Stimulated activated CD8-positive, alpha-beta memory T cell treated with anti-CD3 and anti-CD28 coated beads, Interleukin-2, amount 100 ng/mL, for 1 hour (primary cell): ENCODE results near the gene CDC42SE2.
"Not testable (repeated sequence)": the region's sequence is repeated elsewhere in the genome, so short reads cannot be mapped to it uniquely, and the experiment has no call there.

Source experiments
- DNase-seq, 2 donors: peaks; one replicate each; pipeline ENCODE4 v3.0.0-alpha.2; 2020; ENCODE audit warnings: low read depth in 2 of 2

Gene CDC42SE2

DNA sequence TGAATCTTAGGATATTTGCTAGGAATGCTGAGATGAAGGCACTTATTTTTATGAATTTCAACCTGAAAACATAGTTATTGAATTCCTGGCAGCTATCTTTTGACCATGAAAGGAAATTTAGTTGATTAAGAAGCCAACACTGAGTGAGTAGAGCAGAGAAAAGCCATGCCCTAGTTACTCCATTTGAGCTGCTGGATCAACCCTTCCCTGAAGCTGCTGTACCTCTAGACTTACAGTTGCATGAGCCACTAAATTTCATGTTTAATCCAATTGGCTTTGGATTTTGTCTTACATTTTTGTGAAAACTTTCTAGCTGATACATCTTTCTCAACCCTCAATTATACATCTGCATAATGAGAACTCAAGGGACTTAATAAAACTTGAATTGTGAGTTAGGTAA is 54.6 kb downstream of the CDC42SE2 start:
- no peak for DNase-seq

DNA sequence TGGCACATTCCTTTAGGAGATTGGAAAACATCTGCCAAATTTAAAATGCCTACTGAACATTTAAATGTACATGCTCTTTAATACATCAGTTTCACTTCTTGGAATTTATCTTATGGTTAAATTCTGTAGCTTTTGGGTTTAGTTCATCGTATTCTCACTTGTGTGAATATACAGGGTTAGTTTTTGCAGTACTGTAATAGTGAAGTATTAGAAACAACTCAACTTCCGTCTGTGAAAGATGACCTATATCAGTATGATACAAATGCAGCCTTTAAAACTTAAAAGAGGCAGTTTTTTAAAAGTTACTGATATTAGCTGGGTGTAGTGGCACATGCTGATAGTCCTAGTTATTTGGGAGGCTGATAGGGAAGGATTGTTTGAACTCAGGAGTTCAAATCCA is 57.2 kb downstream of the CDC42SE2 start:
- no peak for DNase-seq

DNA sequence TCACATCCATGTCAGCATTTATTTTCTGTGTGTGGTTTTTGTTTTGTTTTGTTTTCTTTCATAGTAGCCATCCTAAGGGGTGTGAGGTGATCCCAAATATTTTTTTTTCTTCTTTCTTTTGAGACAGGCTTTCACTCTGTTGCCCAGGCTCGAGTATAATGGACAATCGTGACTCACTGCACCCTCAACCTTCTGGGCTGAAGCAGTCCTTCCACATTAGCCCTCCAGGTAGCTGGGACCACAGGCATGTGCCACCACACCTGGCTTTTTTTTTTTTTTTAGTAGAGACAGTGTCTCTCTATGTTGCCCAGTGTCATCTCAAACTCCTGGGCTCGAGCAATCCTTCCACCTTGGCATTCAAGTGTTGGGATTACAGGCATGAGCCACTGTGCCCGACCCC is 59.1 kb downstream of the CDC42SE2 start:
- DNase-seq, result no peak

DNA sequence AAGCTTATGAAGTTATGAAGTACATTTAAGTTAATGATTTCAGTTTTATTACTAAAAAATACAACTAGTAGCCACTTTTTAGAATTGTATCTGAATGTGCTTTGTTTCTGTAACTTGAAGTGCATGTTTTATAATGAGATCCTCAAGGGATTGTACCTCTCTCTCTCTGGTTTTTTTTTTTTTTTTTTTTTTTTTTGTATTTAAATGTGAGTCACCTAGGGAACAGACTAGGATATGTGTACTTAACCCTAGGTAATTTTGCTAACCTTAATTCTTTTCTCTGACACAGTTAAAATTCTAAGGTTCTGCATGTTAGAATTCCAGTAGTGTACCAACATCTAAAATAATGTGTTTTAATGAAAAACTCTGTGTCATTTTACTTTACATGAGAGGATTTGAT is 59.5 kb downstream of the CDC42SE2 start:
- no peak for DNase-seq

DNA sequence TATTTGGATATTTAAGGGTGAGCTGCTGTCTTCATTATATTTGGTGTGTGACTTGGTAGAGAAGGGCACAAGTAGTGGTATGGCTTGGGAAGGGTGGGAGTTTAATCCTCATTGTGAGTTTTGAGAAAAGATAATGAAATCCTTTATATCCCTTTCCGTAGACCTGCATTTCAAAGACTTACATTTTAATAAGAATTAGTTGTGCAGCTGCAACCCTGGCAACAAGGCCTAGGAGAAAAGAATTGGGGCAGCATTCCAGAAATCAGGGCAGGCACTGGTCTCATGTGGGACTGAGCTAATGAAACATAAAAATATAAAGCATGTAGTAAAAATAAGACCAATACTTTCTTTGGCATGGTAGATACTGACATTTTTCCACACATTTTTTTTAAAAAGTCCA is 60.5 kb downstream of the CDC42SE2 start:
- no peak for DNase-seq

DNA sequence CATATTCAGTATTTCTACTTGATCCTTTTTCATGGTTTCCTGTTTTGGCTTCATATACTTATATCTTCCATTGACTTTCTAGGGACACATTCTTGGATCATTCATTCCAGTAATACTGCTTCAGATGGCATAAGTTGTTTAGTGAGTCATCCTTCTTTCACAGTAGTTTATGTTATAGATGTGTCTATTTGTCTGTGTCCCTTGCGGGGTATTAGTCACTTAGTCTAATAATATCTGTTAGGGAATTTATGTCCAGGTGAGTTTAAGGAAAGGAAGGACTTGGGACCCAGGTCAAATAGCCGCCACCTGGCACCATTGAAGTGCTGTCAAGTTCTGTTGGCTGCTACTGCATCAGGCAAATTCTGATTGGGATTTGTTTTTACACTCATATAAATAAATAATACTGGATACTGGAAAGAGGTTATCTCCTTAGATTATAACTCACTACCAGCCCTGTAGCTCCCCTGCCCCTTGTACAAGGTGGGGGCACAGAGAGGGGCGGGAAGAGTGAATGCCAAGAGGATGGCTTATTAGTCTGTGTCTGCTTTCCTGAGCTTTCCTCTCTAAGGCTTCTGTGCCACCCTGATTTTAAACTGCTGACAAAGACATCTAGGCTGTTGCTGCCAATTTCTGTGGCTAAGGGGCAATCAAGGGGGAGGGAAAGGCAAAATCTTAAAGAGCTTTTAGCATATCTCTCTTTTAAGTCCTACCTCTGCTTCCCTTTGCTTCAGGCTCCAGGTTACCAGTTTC is 64.9 kb downstream of the CDC42SE2 start:
- DNase-seq, result no peak

DNA sequence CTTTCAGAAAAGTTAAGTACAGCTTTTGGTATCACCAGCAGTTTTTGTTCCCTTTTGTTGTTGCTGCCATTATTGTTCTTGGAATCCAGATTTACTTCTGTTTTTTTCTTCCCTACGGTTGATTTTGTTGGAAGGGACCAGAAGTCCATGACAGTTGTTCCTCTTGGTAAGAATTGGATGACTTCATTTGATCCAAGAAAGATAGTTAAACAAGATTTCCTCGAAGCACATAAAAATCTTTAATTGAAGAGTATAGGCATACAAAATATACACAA is 65.4 kb downstream of the CDC42SE2 start:
- no peak for DNase-seq

DNA sequence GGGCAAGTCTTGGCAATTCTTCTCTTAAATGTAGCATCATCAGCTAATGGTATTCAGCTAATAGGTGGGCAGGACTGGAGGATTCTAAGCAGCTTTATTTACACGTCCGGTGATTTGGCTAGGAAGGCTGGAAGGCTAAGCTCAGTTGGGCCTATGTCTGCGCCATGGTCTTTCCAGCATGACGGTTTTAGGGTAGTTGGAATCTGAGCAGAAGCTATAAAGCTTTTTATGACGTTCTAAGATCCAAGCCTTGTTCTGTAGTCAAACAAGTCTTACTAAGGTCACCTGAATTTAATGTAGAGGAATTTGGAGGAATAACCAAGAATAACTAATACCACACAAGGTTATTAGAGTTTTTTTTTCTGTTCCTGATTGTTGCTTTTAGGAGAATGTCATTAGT is 66.2 kb downstream of the CDC42SE2 start:
- DNase-seq, result no peak

DNA sequence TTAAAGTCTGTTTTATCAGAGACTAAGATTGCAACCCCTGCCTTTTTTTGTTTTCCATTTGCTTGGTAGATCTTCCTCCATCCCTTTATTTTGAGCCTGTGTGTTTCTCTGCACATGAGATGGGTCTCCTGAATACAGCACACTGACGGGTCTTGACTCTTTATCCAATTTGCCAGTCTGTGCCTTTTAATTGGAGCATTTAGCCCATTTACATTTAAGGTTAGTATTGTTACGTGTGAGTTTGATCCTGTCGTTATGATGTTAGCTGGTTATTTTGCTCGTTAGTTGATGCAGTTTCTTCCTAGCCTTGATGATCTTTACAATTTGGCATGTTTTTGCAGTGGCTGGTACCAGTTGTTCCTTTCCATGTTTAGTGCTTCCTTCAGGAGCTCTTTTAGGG is 71.9 kb downstream of the CDC42SE2 start:
- not testable (repeated sequence) for DNase-seq

DNA sequence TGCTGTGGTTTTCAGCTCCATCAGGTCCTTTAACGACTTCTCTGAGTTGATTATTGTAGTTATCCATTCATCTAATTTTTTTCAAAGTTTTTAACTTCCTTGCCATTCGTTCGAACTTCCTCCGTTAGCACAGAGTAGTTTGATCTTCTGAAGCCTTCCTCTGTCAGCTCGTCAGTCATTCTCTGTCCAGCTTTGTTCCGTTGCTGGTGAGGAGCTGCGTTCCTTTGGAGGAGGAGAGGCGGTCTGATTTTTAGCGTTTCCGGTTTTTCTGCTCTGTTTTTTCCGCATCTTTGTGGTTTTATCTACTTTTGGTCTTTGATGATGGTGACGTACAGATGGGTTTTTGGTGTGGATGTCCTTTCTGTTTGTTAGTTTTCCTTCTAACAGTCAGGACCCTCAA is 72.9 kb downstream of the CDC42SE2 start:
- not testable (repeated sequence) for DNase-seq

DNA sequence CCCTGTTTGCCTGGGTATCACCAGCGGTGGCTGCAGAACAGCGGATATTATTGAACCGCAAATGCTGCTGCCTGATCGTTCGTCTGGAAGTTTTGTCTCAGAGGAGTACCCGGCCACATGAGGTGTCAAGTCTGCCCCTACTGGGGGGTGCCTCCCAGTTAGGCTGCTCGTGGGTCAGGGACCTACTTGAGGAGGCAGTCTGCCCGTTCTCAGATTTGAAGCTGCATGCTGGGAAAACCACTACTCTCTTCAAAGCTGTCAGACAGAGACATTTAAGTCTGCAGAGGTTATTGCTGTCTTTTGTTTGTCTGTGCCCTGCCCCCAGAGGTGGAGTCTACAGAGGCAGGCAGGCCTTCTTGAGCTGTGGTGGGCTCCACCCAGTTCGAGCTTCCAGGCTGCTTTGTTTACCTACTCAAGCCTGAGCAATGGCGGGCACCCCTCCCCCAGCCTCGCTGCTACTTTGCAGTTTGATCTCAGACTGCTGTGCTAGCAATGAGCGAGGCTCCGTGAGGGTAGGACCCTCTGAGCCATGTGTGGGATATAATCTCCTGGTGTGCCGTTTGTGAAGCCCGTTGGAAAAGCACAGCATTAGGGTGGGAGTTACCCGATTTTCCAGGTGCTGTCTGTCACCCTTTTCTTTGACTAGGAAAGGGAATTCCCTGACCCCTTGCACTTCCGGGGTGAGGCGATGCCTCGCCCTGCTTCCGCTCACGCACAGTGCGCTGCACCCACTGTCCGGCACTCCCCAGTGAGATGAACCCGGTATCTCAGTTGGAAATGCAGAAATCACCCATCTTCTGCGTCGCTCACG is 73.6 kb downstream of the CDC42SE2 start:
- not testable (repeated sequence) for DNase-seq

DNA sequence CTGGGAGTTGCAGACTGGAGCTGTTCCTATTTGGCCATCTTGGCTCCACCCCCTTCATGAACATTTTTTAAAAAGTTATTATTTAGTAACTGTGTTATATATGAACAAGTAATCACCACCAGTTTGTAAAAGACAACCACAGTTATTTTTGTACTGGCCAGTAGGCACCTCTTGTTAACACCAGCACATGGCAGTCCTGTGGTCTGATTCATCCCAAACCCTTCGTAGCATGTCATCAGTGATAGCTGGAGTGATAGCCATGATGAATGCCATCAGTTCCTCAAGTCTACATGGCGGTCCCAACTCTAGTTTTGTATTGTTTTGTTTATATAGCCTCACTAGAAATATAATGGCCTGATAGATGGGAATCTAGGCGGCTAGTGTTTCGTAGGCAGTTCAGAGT is 74.2 kb downstream of the CDC42SE2 start:
- DNase-seq, result no peak

DNA sequence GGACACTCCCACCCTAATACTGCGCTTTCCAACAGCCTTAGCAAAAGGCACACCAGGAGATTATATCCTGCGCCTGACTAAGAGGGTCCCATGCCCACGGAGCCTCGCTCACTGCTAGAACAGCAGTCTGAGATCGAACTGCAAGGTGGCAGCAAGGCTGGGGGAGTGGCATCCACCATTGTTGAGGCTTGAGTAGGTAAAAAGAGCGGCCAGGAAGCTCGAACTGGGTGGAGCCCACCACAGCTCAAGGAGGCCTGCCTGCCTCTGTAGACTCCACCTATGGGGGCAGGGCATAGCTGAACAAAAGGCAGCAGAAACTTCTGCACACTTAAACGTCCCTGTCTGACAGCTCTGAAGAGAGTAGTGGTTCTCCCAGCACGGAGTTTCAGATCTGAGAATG is 80.4 kb downstream of the CDC42SE2 start:
- not testable (repeated sequence) for DNase-seq

DNA sequence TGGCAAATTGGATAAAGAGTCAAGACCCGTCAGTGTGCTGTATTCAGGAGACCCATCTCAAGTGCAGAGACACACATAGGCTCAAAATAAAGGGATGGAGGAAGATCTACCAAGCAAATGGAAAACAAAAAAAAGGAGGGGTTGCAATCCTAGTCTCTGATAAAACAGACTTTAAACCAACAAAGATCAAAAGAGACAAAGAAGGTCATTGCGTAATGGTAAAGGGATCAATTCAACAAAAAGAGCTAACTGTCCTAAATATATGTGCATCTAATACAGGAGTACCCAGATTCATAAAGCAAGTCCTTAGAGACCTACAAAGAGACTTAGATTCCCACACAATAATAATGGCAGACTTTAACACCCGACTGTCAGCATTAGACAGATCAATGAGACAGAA is 82.4 kb downstream of the CDC42SE2 start:
- DNase-seq, result not testable (repeated sequence)

DNA sequence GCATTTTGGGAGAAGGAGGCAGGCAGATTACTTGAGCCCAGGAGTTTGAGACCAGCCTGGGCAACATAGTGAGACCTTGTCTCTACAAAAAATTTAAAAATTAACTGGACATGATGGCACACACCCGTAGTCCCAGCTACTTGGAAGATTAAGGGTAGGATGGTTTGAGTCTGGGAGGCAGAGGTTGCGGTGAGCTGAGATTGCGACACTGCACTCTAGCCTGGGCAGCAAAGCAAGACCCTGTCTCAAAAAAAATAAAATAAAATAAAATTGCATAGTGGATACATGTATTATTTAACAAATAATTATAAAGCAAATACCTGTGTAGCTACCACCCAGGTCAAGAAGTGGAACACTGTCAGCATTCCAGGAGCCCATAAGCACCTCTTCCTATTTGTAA is 90.1 kb downstream of the CDC42SE2 start:
- no peak for DNase-seq

DNA sequence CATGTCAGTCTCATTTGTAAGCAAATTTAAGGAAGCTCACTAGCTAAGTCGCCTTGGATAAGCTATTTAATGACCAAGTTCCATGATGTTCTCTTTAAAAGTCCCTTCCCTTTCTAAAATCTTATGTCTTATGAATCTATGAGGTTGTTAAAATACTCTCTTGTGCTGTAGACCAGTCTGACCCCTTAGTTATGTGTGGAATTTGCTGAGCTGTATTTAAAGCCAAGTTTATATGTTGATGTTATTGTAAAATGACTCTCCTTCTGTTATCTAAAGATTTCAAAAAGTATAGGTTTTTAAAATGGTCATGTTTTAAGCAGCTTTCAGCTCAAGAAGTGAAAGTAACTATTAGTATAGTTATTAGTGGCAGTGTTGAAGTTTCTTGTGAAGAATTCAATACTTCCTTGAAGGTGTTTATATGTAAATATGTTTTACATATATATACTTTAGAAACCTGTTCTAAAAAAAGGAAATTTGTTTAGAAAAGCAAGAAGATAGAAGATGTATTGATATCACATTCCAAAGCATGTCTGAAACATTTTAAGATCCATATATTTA is 92.2 kb downstream of the CDC42SE2 start:
- DNase-seq, result no peak

DNA sequence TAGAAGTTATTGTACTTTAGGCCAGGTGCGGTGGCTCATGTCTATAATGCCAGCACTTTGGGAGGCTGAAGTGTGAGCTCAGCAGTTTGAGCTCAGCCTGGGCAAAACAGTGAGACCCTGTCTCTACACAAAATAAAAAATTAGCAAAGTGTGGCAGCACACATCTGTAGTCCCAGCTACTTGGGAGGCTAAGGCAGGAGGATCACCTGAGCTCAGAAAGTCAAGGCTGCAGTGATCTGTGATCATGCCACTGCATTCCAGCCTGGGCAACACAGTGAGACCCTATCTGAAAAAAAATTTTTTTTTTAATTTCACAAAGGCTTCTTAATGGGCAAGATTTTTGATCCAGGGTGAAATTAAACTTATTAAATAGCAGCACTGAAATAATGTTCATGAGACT is 92.8 kb downstream of the CDC42SE2 start:
- DNase-seq, result no peak

DNA sequence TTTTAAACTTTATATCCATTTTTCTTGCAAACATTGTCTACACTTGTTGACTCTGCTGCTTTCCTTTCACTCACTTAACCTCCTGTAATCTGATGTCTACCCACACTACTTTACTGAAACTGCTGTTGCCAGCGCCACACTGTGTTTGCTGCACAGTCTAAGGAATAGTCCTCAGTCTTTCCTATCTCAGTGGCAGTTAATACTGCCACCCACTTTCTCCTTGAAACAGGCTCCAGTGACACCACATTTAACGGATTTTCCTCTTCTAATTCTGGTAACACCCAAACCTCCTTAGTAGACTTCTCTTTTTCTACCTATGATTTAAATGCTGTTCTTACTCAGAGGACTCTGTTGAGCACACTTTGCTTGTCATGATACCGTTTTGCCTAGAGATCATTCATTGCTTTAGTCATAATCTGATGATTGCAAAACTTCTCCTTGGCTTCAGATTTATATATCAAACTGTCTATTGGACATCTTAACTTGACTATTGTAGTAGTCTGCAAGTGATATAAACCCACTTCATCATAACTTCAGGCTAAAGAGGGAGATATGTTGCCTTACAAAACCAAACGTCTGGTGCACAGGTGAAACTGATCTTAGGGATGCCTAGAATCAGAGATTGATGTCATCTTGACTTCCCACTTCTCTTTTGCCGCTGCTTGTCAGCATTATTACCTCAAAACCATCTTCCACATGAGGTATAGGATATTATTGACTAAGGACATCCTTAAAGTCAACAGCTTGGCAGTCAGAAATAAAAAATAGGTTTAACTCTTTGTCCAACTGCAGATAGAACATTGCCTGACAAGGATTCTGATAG is 94.1 kb downstream of the CDC42SE2 start:
- DNase-seq, result no peak

DNA sequence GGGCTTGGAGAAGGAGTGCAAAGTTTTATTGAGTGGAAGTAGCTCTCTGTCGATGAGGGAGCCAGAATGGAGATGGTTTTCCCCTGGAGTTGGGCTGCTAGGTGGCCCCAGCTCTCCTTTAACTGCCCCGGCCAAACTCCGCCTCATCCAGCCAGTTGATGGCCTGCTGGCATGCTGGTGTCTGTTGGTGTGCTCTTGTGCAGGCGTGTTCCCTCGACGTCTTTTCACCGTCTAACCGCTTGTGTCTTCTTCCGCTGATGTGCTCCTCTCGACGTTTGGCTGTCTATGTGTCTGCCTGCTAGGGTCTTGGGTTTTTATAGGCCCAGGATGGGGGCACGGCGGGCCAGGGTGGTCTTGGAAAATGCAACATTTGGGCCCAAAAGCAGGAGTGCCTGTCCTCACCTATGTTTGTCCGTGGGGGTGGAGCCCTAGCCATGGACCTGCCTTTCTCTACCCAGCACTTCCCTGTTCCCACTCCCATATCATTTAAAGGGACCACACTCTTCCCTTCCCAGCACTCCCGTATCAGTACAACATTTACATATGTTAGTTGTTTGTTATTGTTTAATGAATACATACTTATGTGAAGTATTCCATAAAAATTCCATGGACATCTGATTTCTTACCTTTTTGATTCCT is 97.9 kb downstream of the CDC42SE2 start:
- no peak for DNase-seq

DNA sequence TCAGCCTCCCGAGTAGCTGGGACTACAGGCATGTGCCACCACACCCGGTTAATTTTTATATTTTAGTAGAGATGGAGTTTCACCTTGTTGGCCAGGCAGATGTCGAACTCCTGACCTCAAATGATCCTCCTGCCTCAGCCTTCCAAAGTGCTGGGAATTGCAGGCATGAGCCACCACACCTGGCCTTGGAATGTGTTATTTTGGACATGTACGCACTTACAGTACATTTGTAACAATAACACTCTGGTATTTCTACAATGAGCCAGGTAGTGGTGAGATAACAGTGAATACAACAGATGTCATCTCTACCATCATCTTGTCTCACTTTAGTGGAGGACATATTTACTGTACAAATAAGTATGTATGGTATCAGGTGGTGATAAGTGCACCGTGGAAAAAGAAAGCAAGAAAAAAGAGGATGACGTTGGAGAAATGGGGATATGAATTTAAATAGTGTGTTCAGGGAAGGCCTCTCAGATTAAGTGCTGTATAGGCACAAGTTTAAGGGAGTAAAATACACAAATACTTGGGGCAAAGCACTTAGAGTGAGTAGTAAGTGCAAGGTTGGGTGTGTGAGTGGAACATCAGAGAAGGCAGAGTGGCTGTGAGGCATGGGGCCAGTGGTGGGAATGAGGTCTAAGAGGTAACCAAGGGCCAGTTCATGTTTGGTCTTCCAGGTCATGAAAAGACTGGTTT is 100.1 kb downstream of the CDC42SE2 start:
- DNase-seq, result no peak

DNA sequence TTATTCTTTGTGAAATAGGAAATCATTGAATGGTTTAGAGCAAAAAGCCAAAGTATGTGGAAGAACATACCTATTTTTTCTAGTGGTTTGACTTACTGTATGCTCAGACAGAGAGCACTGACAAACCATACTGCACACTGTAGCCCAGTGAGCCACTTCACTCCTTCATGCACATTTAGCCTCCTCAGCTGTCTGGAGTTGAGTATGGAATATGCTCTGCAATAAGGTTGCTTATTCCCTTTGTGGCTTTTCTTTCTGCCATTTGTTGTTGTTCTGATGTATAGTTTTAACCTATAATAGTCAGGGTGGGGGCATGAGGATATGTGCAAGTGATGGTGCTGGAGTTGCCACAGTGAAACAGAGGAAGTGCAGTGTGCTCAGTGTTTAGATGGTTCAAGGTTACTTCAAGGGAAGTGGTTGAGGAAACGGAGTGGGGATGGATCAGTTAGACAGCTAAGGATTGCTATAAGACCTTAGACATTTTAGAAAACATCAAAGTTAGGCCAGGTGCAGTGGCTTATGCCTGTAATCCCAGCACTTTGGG is 100.7 kb downstream of the CDC42SE2 start:
- no peak for DNase-seq
